HG03575 (cell line): ENCODE results near the gene RASL10B.
"Not testable (repeated sequence)": the region's sequence is repeated elsewhere in the genome, so short reads cannot be mapped to it uniquely, and the experiment has no call there.

ENCODE experiments used
- ATAC-seq: cut with Tn5 transposase; IDR thresholded peaks from one replicate; pipeline ENCODE4 v1.9.1; 2021; ENCODE audit not compliant: unreplicated experiment, insufficient number of reproducible peaks, low FRiP score; ENCODE audit errors: extremely low read depth

RASL10B gene

DNA sequence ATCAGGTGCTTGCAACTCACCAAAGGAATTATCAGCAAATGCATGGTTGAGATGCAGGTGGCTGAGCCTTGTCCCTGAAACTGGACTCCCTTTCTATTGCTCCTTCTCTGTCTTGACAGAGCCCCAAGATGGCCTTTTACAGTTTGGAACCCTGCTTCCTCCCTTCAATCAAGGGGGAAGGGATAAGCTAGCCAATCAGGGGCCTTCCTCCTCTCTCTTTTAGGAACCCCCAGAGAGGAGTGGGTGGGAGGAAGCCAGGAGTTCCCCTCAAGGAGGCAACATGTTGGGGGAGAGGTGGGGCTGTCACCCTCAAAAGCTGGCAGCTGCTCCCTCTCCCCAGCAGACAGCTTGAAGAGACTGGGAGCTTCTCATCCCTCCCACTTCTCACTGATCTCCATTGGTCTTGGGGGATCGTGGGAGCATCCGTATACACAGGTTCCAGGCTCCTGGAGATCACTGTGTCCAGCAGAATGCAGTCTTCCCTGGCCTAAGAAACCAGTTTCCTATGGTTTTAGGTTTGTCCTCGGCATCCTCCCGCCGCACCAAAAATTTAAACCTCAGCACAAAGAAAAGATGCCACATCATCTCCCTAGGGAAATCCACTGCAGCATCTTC, 7.2 kb downstream of the RASL10B start:
- ATAC-seq: no peak

DNA sequence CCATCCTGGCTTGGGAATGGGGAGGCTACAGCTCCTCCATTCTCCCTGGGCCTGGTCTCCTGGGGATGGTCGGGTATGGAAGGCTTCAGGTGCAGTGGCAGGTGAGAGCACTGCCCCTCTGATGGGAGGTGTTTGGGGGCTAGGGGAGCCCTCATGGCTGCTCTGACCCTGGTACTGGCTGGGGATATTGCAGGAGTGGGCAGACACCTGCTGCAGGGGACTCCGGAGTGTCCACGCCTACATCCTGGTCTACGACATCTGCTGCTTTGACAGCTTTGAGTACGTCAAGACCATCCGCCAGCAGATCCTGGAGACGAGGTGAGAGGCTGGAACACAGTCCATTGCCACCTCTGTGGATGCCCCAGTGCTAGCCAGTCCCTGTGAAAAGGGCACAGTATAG, 8.8 kb downstream of the RASL10B start:
- ATAC-seq: no peak

DNA sequence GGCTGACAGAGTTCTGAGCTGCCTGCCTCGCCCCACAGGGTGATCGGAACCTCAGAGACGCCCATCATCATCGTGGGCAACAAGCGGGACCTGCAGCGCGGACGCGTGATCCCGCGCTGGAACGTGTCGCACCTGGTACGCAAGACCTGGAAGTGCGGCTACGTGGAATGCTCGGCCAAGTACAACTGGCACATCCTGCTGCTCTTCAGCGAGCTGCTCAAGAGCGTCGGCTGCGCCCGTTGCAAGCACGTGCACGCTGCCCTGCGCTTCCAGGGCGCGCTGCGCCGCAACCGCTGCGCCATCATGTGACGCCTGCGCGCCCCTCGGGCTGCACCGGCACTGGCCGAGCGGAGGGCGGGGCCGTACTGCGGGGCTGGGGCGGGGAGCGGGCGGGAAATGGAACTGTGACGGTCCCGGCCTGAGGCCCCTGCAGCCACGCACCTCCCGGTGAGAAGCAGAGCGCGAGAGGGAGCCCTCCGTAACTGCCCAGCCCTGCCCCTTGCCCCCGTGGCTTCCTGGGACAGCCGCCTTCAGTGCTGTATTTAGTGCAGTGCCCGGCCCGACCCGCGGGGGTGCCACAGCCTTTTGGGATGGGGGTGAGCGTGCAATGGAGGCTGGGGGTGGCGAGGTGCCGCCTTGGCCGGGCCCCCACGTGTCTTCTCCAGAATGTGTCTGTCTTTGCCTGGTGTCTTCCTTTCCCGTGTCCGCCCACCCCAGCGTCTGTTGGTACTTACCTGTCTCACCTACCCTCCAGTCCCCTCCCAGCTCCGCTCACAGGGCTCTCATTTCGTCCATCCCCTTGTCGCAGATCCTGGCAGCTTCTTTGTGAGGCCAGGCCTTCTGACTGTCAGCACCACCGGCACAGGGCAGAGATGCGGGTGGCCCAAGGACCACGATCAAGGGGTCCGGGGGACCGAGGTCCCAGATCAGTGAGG, 9.8 kb downstream of the RASL10B start:
- no peak for ATAC-seq

DNA sequence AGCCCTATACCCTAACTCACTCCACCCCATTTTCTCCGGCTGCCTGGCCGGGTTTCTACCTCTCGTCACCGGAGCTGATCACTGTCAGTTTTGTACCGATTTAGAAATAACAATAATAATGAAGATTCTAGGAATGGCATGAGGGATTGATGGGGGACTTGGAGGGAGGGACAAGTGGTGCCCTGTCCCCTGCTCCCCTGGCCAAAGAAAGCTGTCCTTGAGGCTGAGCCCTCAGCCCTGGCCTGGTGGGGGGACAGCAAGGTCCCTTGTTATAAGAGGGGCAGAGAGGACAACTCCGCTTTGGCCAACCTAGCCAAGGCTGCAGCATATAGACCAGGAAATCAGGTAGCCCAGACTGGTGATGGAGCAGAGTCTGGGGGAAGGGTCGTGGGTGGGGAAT, 11.1 kb downstream of the RASL10B start:
- ATAC-seq: no peak

DNA sequence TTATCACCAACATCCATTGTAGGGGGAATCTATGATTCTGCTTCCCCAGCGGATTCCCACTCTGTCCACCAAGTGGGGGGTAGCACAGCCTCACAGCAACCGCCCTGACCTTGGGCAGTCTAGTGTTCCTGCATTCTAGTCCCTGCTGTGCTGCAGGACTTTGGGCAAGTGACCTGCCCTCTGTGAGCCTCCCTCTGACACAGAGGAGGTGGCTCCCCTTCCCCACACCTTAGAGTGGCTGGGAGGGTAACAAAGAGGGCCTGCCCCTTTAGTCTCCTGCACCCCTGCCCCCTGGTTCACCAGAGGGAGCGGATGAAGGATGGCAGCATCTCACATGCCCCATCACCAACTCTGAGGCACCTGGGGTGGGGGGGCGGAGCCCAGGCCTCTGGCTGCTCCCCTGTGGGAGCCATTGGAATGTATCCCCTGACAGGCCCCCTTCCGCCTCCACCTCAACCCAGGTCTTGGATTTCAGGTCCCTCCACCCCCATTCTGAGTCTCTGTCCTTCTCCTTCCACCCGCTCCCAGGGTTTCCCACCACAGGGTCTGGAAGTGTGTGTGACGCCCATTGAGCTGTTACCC, 11.5 kb downstream of the RASL10B start:
- ATAC-seq: no peak

DNA sequence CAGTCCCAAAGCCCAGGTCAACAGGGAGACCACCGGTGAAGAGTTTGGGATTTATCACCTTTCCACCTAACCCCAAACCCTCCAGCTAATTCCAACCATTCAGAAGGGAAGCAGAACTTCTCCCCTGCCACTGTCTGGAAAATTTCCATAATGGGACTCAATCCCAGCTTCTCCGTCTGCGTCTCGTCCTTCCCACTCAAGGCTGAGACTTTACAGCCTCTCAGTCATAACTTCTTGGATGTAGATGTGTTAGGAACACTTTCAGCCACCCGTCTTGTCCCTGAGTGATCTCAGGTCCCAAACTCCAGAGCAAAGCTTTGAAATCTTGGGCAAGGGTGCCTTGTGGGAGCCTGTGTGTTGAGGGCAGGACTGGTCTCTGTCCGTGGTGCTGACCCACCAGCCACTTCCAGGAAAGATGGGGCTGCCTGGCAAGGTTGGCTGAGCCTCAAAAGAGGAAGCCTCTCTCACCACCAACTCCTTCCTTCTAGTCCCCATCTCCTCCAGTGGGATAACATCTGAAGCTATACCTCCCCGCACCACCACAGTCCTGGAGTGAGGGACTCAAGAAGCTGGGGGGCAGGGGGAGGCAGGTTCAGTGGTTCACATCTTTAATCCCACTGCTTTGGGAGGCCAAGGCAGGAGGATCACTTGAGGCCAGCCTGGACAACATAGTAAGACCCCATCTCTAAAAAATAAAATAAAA, 12.3 kb downstream of the RASL10B start:
- no peak for ATAC-seq

DNA sequence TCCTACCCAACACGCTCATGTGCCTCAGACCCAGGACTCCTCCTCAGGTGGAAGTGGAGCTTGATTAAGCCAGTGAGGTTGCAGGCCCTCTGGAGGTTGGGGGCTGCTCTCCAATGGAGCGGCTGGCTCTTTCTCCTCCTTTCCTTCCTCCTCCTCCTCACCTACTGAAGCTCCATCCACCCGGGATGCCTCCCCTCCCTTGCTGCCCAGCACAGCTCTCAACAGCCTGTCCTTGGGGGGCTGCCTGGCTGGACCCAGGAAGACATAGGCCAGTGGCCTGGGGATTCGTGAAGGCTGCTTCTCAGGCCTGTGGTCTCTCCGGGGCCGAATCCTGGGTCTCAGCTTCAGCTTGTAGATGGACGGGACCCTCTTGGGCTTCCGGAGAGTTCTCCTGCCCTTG, 13.4 kb downstream of the RASL10B start:
- ATAC-seq: no peak

DNA sequence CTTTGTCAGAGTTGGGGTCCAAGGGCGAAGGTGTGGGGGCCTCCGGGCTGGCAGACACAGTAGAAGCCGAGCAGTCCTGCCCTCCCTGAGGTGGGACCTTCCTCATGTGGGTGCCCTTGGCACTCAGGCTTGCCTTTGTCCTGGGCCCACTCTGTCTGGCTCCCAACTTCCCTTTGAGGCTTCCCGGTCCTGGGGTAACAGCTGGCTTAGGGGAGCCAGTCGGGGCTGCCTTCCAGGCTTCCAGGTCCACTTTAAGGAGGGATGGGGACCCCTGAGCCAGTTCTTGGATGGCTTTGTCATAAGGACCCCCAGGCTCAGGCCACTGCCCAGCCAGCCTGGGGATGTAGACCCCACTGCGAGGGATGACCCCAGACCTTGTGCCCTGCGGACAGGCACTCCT, 13.8 kb downstream of the RASL10B start:
- ATAC-seq: no peak

DNA sequence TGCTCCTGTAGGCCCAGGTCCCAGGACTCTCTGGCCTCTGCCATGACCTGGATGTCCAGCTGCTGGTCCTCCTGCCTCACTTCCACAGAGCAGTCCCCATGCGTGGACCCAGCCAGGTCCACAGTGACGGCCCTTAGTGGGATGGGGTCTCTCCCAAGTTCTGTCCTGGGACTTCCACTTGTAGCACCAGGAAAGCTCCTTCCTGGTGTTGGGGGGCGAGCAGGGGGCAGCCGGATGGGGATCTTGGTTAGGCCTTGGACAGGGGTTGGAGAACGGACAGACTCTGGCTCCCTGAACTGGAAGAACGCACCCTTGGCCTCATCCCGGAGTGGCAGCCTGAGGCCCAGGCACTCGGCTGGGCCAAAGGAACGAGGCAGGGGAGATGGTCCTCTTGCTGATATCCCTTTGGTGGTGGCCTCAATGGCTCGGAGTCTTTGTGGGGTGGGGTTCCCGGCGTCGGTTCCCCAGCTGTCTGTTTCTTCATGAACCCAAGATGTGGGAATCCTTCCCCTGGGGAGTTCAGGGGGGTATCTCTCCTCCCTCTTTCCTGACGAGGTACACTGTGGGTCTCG, 14.4 kb downstream of the RASL10B start:
- ATAC-seq: no peak

DNA sequence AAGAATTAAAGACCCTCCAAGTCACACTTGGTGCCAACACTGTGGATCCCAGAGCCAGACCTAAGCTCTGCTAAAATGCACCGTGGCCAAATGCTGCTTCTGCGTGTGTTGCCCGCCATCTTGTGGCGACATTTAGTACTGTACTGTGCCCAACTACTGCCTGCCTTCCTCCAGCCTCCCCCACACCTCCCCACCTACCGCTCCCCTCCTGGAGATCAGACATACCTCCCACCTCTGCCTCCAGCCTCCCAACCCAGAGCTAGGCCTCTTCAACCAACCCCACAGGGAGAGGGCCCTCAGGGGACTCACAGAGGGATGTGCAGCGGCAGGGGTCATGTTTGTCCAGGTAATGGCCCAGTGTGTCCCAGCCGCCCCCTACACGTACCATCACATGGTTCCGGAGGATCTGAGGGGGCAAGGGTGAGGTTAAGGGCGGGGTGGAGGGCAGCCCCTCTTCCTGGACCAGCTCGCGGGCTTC, 16.1 kb downstream of the RASL10B start:
- ATAC-seq: no peak

DNA sequence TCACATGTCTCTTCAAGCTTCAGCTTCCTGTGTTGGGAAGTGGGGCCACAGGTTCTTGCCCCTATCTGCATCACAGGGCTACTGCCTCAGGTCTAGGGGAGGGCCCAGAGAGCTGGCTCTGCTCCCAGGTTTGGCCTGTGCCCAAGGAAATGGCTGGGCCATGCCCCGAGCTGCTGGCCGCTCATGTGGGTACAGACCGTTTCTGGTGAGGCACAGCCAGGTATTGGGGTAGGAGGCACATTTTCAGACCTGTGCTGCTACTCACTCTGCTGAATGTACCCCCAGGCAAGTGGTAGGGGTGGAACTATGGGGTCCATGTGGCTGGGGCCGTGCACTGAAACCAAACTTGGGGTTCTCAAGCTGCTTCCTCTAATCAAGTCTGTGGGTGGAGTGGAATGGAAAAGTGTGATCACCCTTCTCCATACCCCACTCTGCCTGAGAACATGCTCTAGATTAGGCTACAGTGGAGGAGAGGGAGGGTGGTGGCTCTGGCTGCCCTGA, 17.0 kb downstream of the RASL10B start:
- no peak for ATAC-seq

DNA sequence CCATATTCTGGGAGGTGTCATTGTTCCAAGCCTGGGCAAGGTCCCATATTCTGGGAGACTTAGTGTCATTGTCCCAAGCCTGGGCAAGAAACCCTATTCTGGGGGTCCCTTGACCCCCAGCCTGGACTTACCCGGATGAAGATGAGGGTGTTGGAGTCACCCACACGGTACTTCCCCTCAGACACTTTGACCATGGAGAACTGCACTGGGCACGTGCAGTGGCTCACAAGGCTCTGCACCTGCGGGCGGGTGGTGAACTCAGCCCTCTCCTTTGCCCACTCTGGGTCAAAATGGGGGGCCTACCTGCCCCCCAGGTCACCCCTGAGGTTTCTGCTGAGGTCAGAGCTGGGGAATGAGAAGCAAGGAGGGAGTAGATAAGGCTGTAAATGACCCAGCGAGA, 17.5 kb downstream of the RASL10B start:
- ATAC-seq: no peak

DNA sequence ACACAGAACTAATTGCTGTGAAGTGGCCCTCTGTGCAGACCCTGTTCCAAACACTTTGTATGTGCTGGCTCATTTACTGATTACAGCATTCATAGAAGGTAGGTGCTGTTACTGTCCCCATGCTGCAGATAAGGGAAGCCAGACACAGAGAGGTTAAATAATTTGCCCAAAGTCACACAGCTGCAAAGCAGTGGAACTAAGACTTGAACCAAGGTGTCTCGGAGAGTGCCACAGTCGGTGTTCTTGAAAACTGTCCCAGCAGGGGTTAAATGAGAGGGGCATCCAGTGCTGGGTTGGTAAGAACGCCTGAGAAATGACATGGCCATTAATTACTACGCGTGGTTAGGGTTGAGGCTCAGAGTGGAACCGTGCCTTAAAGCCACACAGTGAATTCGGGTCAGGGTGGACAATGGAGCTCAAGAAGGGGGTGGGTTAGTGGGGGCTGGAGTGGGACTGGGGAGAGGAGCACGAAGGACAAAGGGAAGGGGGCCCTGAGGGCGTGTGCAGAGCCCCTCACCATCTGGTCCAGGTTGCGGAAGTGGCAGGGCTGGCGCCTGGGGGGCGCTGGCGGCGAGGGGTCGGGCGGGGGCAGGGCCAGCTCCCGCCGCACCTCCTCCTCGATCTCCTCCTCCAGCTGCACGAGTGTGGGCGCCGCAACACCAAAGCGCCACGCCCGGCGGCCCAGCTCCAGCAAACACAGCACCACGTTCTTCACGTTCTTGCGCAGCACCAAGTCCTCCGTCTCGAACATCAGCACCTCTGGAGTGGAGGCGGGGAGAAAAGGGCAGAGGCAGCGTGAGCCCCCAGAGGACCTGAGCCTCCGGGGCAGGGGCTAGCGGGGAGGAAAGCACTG, 18.3 kb downstream of the RASL10B start:
- no peak for ATAC-seq

DNA sequence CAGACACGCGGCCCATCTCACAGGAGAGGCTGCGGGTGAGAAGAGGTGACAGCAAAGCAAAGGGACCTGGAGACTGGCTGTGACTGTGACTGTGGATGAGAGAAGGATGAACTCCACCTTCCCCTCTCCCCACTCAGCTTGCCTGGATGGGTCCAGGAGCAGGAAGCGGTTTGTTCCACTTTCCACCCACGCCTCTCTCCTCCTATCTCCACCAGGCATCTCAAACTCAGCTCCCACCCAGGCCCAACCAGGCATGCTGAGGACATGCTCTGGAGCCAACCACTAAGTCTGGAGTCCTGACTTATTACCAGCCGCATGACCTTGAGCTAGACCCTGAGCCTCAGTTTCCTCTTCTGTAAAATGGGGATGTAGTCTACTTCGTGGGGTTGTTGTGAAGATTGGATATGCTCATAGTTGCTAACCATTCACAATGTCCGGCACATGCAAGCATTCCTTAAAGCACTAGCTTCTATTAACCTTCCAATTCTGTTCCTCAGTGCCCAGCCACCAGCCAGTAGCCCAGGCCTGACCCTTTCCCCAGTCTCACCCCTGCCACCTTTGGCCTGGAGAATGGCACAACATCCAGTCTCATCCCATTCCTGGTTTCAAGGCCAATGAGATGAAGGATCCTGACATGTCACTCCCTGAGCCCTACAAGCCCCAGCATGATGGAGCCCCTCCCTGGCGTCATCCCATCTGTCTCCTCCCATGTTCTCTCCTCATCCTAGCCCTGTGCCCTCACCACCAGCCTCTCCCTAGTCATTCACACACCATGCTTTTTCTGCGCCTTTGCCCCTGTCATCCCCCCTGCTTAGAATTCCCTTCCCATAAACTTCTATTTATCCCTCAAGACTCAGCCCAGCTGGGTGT, 19.3 kb downstream of the RASL10B start:
- no peak for ATAC-seq

DNA sequence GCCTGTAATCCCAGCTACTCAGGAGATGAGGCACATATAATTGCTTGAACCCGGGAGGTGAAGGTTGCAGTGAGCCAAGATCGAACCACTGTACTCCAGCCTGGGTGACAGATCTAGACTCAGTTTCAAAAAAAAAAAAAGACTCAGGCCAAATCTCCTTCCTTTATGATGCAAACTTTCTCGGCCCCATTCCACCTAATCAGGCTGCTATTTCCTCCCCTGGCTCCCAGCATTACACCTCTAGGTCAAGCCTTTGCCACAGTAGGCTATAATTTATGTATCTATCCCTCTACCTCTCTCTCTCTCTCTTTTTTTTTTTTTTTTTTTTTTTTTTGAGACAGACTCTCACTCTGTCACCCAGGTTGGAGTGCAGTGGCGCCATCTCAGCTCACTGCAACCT, 20.1 kb downstream of the RASL10B start:
- ATAC-seq: not testable (repeated sequence)

DNA sequence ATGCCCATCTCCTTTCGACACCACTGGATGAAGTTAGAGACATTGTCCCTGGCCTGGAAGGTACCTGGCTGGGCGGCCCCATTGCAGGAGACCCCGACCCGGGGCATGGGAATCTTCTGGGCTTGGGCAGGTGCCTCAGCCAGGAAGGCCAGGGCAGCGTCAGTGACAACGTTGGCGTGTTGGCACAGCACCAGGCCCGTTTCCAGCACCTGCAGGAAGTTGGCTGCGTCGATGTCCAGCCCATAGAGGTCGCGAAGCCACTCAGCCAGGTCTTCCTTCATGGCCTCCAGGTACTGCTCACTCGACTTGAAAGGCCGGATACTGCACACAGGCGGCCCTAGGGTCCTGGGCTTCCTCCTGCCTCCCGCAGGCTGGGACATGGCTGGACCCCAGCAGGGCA, 21.0 kb downstream of the RASL10B start:
- ATAC-seq: no peak
